Adrenal gland (tissue), 12 donors: Measurements from ENCODE around the gene TBC1D19. TPM values are rescaled to one million over a fixed set of nuclear protein-coding genes. Genes with fewer than 3 reads are reported as not detected.
"Not testable (repeated sequence)": the region's sequence is repeated elsewhere in the genome, so short reads cannot be mapped to it uniquely, and the experiment has no call there.

Experiments
- DNase-seq, 7 donors: peaks; one replicate each; pipeline ENCODE4 v3.0.0-alpha.2; 2019 to 2020
- H3K27ac ChIP-seq, 5 donors: fragments of 200-600 bp; sonication (generic) in 4 of 5; 1 replicate in 3 of 5; 2 replicates in 2 of 5; pipeline versions ENCODE4 v1.5.1 to v1.8.0; 2016 to 2020; ENCODE audit warnings: mild to moderate bottlenecking in 1 of 5
- H3K27me3 ChIP-seq: fragments of 200-600 bp; 2 replicates; pipeline ENCODE4 v1.8.0; 2021
- H3K36me3 ChIP-seq, 2 donors: fragments of 200-600 bp; replicated peaks in 1 of 2; 1 replicate in 1 of 2; 2 replicates in 1 of 2; pipeline versions ENCODE4 v1.5.1 to v1.8.0; 2018 to 2022
- H3K4me1 ChIP-seq, 2 donors: fragments of 200-600 bp; replicated peaks in 1 of 2; 1 replicate in 1 of 2; 2 replicates in 1 of 2; pipeline versions ENCODE4 v1.5.1 to v1.8.0; 2018 to 2021
- H3K4me3 ChIP-seq, 4 donors: fragments of 200-600 bp; sonication (generic) in 3 of 4; one replicate each; pipeline ENCODE4 v1.5.1; 2016 to 2018
- H3K9me3 ChIP-seq, 3 donors: fragments of 200-600 bp; sonication (generic) in 1 of 3; replicated peaks in 1 of 3; 1 replicate in 2 of 3; 2 replicates in 1 of 3; pipeline versions ENCODE4 v1.5.1 to v1.8.0; 2016 to 2021
- POLR2A ChIP-seq, 2 donors: fragments of 450-650 bp; IDR thresholded peaks; one replicate each; pipeline ENCODE4 v1.6.1; 2017; ENCODE audit warnings: antibody characterized with exemption in 2 of 2, mild to moderate bottlenecking in 2 of 2, moderate library complexity in 1 of 2
- whole genome bisulfite sequencing, 4 donors: extraction: QIAGEN DNeasy Blood & Tissue Kit in 2 of 4; methylation state at CpG; one replicate each; pipeline versions ENCODE4 v1.1.5 to v1.1.7; 2013 to 2017; 5-methylcytosine and 5-hydroxymethylcytosine counted together
- intact Hi-C, 2 donors: fragments of 100-400 bp; cut with DNase I; formaldehyde crosslinking; loops; one replicate each; pipeline versions ENCODE4 v1.14.1 to v1.15.0; 2022 to 2023
- polyA plus RNA-seq, 3 donors: library from polyadenylated mRNA; stranded (reverse); fragments of 200-250 nt in 2 of 3; fragments of 350-450 nt in 1 of 3; fragmentation: Illumina TruSeq in 1 of 3; extraction: RNeasy Lipid Tissue Mini Kit (QIAGEN cat#74804) in 1 of 3; gene quantifications; one replicate each; pipeline ENCODE4 v1.2.3, GENCODE V29; 2013 to 2014
- total RNA-seq, 9 donors: library from RNA; depleted of rRNA in 4 of 9; stranded (reverse); fragments of >200 nt in 4 of 9; fragments of 120-200 nt in 1 of 9; fragmentation: NEBNext Ultra II Directional in 1 of 9; extraction: Animal tissue kit (Norgen Biotek cat#: 25700) in 1 of 9; gene quantifications; one replicate each; pipeline versions ENCODE4 v1.1.0 to v1.2.4, GENCODE V29; 2013 to 2023
- TF ChIP-seq, protein P1 (sequence below), 6 experiments: fragments of 450-650 bp in 4 of 6; fragments of 200-600 bp in 2 of 6; sonication (generic) in 1 of 6; IDR thresholded peaks; 1 replicate in 5 of 6; 2 replicates in 1 of 6; pipeline versions ENCODE4 v1.5.1 to v1.8.0; 2016 to 2021; ENCODE audit warnings: antibody characterized with exemption in 6 of 6, mild to moderate bottlenecking in 2 of 6, moderate library complexity in 1 of 6
- donor health status: healthy with polysubstance abuse.
- donor health status: Bipolar disorder and iron deficiency.
- donor health status: DM: yes; HTN: yes; CAD: no.
- donor health status: DM: no; HTN: no; CAD: no.
- donor health status: DM: no; HTN: no; CAD: no.
- donor health status: DM: yes; HTN: yes; CAD: no.

TBC1D19 gene
- total and polyA plus RNA-seq, 12 donors = 3.5 to 37.0 (median 14.4) TPM

- 86 to 95% (median 92%) methylated on average over 3 of the region's 3 CpGs for WGBS, 4 donors
- TF ChIP-seq, protein P1, sequence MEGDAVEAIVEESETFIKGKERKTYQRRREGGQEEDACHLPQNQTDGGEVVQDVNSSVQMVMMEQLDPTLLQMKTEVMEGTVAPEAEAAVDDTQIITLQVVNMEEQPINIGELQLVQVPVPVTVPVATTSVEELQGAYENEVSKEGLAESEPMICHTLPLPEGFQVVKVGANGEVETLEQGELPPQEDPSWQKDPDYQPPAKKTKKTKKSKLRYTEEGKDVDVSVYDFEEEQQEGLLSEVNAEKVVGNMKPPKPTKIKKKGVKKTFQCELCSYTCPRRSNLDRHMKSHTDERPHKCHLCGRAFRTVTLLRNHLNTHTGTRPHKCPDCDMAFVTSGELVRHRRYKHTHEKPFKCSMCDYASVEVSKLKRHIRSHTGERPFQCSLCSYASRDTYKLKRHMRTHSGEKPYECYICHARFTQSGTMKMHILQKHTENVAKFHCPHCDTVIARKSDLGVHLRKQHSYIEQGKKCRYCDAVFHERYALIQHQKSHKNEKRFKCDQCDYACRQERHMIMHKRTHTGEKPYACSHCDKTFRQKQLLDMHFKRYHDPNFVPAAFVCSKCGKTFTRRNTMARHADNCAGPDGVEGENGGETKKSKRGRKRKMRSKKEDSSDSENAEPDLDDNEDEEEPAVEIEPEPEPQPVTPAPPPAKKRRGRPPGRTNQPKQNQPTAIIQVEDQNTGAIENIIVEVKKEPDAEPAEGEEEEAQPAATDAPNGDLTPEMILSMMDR (IDR thresholded peaks at IDR 0.05) = no peak
- no peak for TF ChIP-seq POLR2A (IDR thresholded peaks at IDR 0.05)
- no peak overlapping the region for H3K4me3 ChIP-seq
- H3K27me3 ChIP-seq = no peaks in the 10 kb centered on the region
- DNase-seq = no peak
- H3K36me3 ChIP-seq = no peaks in the 10 kb centered on the region
- no peaks in the 10 kb centered on the region for H3K9me3 ChIP-seq
- intact Hi-C loops = no loop called here
- H3K27ac ChIP-seq = no peak overlapping the region
- no peaks in the 10 kb centered on the region for H3K4me1 ChIP-seq
Observed at GRCh38 chr4:26613735-26614134, 29.9 kb downstream of the TBC1D19 start.

- Histone ChIP-seq H3K27ac (no peak overlapping the region), H3K4me3 (no peak overlapping the region), H3K9me3 (no peaks in the 10 kb centered on the region), H3K27me3 (no peaks in the 10 kb centered on the region), H3K36me3 (no peaks in the 10 kb centered on the region), H3K4me1 (peaks cover 0 to 17% of the 10 kb centered on the region in 2 donors)
- DNase-seq = no peak
- TF ChIP-seq, protein P1 (IDR thresholded peaks at IDR 0.05) = no peak
- TF ChIP-seq POLR2A (IDR thresholded peaks at IDR 0.05) = no peak
- intact Hi-C loops = no loop called here
Observed at GRCh38 chr4:26619784-26620183, 35.9 kb downstream of the TBC1D19 start.

DNA sequence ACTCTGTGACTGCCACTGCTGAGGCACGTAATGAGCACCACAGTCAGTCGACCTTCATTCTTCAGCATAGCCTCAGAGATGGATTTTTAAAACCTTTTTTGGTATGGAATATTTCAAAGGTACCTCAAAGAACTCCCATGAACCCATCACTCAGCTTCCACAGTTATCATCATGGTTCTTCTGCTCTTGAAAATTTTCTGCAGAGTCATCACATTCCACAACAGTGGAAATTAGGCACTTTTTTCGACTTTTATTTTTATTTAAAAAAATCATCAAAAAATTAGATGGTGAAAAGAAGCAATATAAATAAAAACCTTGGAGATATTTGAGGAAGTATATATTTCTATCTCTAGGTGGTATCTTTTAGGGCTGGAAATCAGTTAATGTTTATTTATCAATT lies 37.5 kb downstream of the TBC1D19 start:
- H3K9me3 ChIP-seq = no peaks in the 10 kb centered on the region
- WGBS, 4 donors = 79 to 97% (median 95%) methylated on average over 3 of the region's 3 CpGs
- TF ChIP-seq, protein P1 (IDR thresholded peaks at IDR 0.05) = no peak
- no peak for TF ChIP-seq POLR2A (IDR thresholded peaks at IDR 0.05)
- H3K36me3 ChIP-seq = no peaks in the 10 kb centered on the region
- no peak overlapping the region for H3K4me3 ChIP-seq
- peaks cover 0 to 24% of the 10 kb centered on the region in 2 donors for H3K4me1 ChIP-seq
- intact Hi-C loops = no loop called here
- no peak overlapping the region for H3K27ac ChIP-seq
- H3K27me3 ChIP-seq = no peaks in the 10 kb centered on the region
- DNase-seq = no peak

DNA sequence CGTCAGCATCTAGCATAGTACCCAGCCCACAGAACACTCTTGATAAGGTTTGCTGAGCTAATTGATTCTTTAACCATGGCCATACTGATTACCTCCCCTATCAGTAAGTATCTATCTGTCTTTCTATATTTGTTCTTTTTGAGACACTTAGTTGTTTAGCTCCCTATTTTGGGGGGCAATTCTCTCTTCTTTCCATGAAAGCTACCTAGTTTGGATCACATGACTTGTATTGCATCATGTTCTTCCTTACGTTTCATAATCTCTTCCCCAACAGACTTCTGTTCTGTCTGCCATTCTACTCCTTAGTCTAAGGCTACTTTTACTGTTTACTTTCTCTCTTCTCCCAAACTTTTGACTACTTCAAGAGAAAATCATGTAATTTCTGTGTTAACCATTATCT lies 39.0 kb downstream of the TBC1D19 start:
- intact Hi-C loops = no loop called here
- H3K4me1 ChIP-seq = peaks cover 0 to 24% of the 10 kb centered on the region in 2 donors
- no peaks in the 10 kb centered on the region for H3K9me3 ChIP-seq
- no peak overlapping the region for H3K27ac ChIP-seq
- no peak overlapping the region for H3K4me3 ChIP-seq
- TF ChIP-seq POLR2A (IDR thresholded peaks at IDR 0.05) = no peak
- TF ChIP-seq, protein P1 (IDR thresholded peaks at IDR 0.05) = no peak
- H3K27me3 ChIP-seq = no peaks in the 10 kb centered on the region
- WGBS, 4 donors = 75 to 82% (median 78%) methylated on average over 2 of the region's 2 CpGs
- DNase-seq = no peak
- H3K36me3 ChIP-seq = no peaks in the 10 kb centered on the region

DNA sequence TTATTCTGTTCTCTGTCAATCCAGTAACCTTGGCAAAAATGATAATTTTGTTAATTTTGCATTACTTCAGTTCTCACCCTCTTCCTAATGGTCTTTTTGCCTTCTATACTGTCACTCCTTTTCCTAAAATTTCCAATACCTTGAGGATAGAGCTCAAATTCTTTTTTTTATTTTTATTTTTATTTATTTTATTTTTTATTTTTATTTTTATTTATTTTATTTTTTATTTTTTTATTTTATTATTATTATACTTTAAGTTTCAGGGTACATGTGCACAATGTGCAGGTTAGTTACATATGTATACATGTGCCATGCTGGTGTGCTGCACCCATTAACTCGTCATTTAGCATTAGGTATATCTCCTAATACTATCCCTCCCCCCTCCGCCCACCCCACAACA lies 42.8 kb downstream of the TBC1D19 start:
- H3K27ac ChIP-seq, intact Hi-C loops, H3K27me3 ChIP-seq, H3K9me3 ChIP-seq, H3K4me3 ChIP-seq, DNase-seq, H3K36me3 ChIP-seq: not testable (repeated sequence)
- peaks cover 0 to 24% of the 10 kb centered on the region in 2 donors for H3K4me1 ChIP-seq
- WGBS, 4 donors = 87 to 100% (median 95%) methylated on average over 2 of the region's 2 CpGs
